Vagina (tissue), 2 donors: ENCODE measurements around the gene ALDH3A1. TPM values are rescaled to one million over a fixed set of nuclear protein-coding genes. Genes with fewer than 3 reads are reported as not detected.

ENCODE experiments used
- DNase-seq, 2 donors: peaks; one replicate each; pipeline ENCODE4 v3.0.0-alpha.2; 2017; ENCODE audit errors: extremely low spot score in 2 of 2
- H3K27ac ChIP-seq: fragments of 200-600 bp; sonication (generic); one replicate; pipeline ENCODE4 v1.5.1; 2019
- H3K27me3 ChIP-seq: fragments of 200-600 bp; sonication (generic); one replicate; pipeline ENCODE4 v1.5.1; 2019
- H3K36me3 ChIP-seq, 2 donors: fragments of 200-600 bp; sonication (generic); one replicate each; pipeline ENCODE4 v1.5.1; 2017 to 2019
- H3K4me1 ChIP-seq: fragments of 200-600 bp; sonication (generic); one replicate; pipeline ENCODE4 v1.5.1; 2019
- H3K4me3 ChIP-seq, 2 donors: fragments of 200-600 bp; sonication (generic); 1 replicate in 1 of 2; 2 replicates in 1 of 2; pipeline ENCODE4 v1.5.1; 2016 to 2019
- H3K9me3 ChIP-seq: fragments of 200-600 bp; sonication (generic); one replicate; pipeline ENCODE4 v1.5.1; 2019
- POLR2A ChIP-seq, 2 donors: fragments of 450-650 bp; IDR thresholded peaks; one replicate each; pipeline ENCODE4 v1.6.1; 2017; ENCODE audit warnings: antibody characterized with exemption in 2 of 2, mild to moderate bottlenecking in 2 of 2, moderate library complexity in 2 of 2
- POLR2AphosphoS5 ChIP-seq, 2 donors: sonication (generic); formaldehyde crosslinking; IDR thresholded peaks; one replicate each; pipeline ENCODE4 v1.9.0; 2017; ENCODE audit warnings: antibody characterized with exemption in 2 of 2, mild to moderate bottlenecking in 2 of 2, low read depth in 1 of 2; ENCODE audit not compliant: insufficient read depth in 1 of 2
- intact Hi-C: fragments of 100-400 bp; cut with DNase I; formaldehyde crosslinking; loops from one replicate; pipeline ENCODE4 v1.15.1; 2023
- total RNA-seq: library from RNA; depleted of rRNA; stranded (reverse); fragments of >200 nt; gene quantifications from one replicate; pipeline ENCODE4 v1.2.3, GENCODE V29; 2016
- TF ChIP-seq, protein P1 (sequence below), 3 experiments: fragments of 450-650 bp in 2 of 3; fragments of 200-600 bp in 1 of 3; sonication (generic) in 1 of 3; IDR thresholded peaks; one replicate each; pipeline ENCODE4 v1.5.1; 2017 to 2019; ENCODE audit warnings: antibody characterized with exemption in 3 of 3, mild to moderate bottlenecking in 2 of 3, moderate library complexity in 2 of 3

The ALDH3A1 gene
- total RNA-seq, 1 donor from 2014 or later: 14.2 TPM

DNA sequence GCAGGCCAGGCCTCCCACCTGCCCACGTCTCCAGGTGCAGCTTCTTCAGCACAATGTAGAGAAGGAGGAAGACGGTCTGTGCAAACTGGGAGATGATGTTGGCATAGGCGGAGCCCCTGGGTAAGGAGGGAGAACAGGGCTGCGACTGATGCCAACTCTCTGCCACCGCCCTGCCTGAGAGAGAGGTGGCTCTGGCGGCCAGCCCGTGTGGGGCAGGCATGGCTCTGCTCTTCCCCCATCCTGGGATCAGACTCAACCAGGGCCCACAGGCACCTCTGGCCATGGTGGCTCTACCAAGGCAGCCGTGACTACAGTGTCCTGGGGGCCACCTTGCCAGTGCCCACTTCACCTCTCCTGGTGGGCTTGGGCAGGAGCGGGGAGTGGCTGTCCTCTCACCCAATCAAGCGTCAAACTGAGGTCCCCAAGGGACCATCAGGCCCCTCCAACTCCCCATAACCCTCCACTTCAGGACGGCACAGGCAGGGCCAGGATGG, 40.3 kb downstream of the ALDH3A1 start:
- Histone ChIP-seq H3K4me1 (peaks cover 31% of the 10 kb centered on the region), H3K4me3 (no peak overlapping the region), H3K27me3 (no peaks in the 10 kb centered on the region), H3K36me3 (no peaks in the 10 kb centered on the region), H3K27ac (peak overlapping the region; percentile 36), H3K9me3 (no peaks in the 10 kb centered on the region)
- TF ChIP-seq POLR2A (IDR thresholded peaks at IDR 0.05) (no peak), POLR2AphosphoS5 (IDR thresholded peaks at IDR 0.05; ENCODE audit: insufficient read depth in 1 of 2, low read depth in 1 of 2) (no peak)
- TF ChIP-seq, protein P1, sequence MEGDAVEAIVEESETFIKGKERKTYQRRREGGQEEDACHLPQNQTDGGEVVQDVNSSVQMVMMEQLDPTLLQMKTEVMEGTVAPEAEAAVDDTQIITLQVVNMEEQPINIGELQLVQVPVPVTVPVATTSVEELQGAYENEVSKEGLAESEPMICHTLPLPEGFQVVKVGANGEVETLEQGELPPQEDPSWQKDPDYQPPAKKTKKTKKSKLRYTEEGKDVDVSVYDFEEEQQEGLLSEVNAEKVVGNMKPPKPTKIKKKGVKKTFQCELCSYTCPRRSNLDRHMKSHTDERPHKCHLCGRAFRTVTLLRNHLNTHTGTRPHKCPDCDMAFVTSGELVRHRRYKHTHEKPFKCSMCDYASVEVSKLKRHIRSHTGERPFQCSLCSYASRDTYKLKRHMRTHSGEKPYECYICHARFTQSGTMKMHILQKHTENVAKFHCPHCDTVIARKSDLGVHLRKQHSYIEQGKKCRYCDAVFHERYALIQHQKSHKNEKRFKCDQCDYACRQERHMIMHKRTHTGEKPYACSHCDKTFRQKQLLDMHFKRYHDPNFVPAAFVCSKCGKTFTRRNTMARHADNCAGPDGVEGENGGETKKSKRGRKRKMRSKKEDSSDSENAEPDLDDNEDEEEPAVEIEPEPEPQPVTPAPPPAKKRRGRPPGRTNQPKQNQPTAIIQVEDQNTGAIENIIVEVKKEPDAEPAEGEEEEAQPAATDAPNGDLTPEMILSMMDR (IDR thresholded peaks at IDR 0.05): no peak
- no peak for DNase-seq
- intact Hi-C loops: no loop called here

DNA sequence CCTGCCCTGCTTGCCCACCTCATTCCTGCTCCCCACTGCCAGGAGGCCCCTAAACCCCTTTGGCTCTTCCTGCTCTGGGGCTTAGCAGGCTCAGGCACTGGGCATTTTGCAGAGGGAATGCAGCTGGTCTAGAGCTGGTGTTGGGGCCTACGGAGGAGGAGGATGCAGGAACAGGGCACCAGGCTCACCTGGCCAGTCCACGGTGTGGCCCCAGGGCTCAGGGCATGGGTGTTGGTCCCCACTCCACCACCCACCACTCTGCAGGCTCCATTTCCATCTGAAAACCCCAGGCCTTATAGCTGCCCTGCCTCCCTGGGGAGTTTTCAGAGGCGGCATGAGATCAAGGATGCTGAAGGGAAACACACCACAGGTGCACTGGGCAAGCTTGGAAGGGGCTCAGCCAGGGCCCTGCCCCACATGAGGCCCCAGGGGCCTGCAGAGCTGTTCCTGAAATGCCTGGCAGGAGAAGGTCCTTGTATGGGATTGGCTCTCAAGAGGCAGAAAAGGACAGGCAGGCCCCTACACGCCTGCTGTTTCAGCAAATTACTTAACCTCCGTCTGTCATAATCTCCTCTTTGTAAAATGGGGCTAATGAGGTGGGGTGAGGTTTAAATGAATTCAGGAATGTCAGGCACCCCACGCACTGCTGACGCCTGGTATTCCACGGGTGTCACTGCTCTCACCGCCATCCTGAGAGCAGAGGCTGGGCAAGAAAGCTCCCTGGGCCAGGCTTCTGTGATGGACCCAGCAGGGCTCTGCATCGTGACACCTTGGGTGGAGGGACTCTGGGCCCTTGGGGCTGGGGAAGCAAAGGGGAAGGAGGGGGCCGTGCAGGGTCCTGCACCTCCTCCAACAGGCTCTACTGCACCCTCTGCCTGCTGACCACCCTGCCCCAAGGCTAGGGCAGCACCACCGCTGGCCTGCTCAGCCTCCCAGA, 41.0 kb downstream of the ALDH3A1 start:
- H3K36me3 ChIP-seq: no peaks in the 10 kb centered on the region
- no peak for DNase-seq
- H3K4me3 ChIP-seq: no peak overlapping the region
- no peaks in the 10 kb centered on the region for H3K27me3 ChIP-seq
- H3K27ac ChIP-seq: no peak overlapping the region
- intact Hi-C loops: no loop called here
- H3K9me3 ChIP-seq: no peaks in the 10 kb centered on the region
- peaks cover 36% of the 10 kb centered on the region for H3K4me1 ChIP-seq
- TF ChIP-seq POLR2AphosphoS5 (IDR thresholded peaks at IDR 0.05; ENCODE audit: insufficient read depth in 1 of 2, low read depth in 1 of 2) (no peak), POLR2A (IDR thresholded peaks at IDR 0.05) (no peak)
- TF ChIP-seq, protein P1 (IDR thresholded peaks at IDR 0.05): no peak

DNA sequence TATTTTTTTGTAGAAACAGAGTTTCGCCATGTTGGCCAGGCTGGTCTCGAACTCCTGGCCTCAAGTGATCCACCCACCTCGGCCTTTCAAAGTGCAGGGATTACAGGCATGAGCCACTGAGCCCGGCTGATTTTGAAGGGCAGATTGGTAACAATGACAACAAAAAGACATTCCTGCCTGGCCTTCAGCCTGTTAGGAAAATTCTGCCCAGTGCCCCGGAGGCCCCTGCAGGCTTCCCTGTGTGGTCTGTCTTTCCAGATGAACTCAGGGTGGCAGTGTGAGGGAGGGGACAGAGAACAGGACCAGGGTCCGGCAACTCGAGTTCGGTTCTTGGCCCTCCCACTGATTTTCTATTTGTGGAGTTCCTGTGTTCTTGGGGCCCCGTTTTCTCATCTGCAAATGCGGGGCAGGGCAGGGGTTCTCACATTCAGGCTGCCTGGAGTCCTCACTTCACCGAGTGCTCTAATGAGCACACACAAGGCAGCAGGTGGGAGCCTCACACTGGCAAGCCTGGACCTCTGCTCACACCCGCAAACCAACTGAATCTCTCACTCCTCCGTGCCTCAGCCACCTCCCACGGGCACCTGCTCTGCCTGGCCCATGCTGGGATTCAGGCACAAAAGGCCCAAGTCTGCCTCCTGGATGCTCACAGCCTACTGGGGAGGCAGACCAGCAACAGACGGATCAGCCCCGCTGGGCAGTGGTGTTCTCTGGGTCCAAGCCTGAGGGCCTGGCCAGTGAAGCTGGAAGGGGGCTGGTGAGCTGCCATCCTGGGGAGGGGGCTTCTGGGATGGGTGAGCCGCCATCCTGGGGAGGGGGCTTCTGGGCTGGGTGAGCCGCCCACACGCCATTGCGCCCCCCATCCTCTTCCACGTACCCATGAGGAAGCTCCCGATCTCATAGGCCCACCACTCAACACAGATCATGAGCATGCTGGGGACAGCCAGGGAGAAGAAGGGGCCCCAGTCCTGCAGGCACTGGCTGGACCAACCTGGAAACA, 42.0 kb downstream of the ALDH3A1 start:
- no peaks in the 10 kb centered on the region for H3K9me3 ChIP-seq
- no peaks in the 10 kb centered on the region for H3K27me3 ChIP-seq
- H3K36me3 ChIP-seq: no peaks in the 10 kb centered on the region
- H3K4me3 ChIP-seq: no peak overlapping the region
- H3K27ac ChIP-seq: no peak overlapping the region
- TF ChIP-seq POLR2A (IDR thresholded peaks at IDR 0.05) (no peak), POLR2AphosphoS5 (IDR thresholded peaks at IDR 0.05; ENCODE audit: insufficient read depth in 1 of 2, low read depth in 1 of 2) (no peak)
- TF ChIP-seq, protein P1 (IDR thresholded peaks at IDR 0.05): no peak
- intact Hi-C loops: no loop called here
- peaks cover 36% of the 10 kb centered on the region for H3K4me1 ChIP-seq
- DNase-seq: no peak

DNA sequence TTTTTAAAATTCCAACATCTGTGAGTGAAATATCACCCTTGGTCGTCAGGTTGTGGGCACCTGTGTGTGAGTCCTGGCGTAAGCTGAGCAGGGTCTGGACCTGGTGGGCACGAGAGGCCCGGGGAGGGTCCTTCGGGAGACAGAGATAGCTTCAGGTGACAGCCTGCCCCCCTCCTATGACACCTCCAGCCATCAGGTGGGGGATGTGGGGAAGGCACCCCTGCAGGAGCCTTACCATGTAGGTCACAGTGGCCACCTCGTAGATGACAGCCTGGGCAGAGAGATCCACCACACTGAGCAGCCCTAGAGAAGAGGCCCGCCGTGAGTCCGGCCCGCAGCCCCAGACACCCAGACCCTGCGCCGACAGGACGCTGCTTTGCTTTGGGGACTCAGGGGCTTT, 42.9 kb downstream of the ALDH3A1 start:
- Histone ChIP-seq H3K36me3 (no peaks in the 10 kb centered on the region), H3K27me3 (no peaks in the 10 kb centered on the region), H3K4me3 (no peak overlapping the region), H3K4me1 (peaks cover 36% of the 10 kb centered on the region), H3K9me3 (no peaks in the 10 kb centered on the region), H3K27ac (no peak overlapping the region)
- intact Hi-C loops: no loop called here
- DNase-seq: no peak
- TF ChIP-seq POLR2A (IDR thresholded peaks at IDR 0.05) (no peak), POLR2AphosphoS5 (IDR thresholded peaks at IDR 0.05; ENCODE audit: insufficient read depth in 1 of 2, low read depth in 1 of 2) (no peak)
- TF ChIP-seq, protein P1 (IDR thresholded peaks at IDR 0.05): no peak
